ENCODE results near the gene PSMD3. TPM values are rescaled to one million over a fixed set of nuclear protein-coding genes. Genes with fewer than 3 reads are reported as not detected.
"Not testable (repeated sequence)": the region's sequence is repeated elsewhere in the genome, so short reads cannot be mapped to it uniquely, and the experiment has no call there.

PSMD3 gene
- total and polyA plus RNA-seq, 9 donors = 67.6 to 110 (median 94.3) TPM

DNA sequence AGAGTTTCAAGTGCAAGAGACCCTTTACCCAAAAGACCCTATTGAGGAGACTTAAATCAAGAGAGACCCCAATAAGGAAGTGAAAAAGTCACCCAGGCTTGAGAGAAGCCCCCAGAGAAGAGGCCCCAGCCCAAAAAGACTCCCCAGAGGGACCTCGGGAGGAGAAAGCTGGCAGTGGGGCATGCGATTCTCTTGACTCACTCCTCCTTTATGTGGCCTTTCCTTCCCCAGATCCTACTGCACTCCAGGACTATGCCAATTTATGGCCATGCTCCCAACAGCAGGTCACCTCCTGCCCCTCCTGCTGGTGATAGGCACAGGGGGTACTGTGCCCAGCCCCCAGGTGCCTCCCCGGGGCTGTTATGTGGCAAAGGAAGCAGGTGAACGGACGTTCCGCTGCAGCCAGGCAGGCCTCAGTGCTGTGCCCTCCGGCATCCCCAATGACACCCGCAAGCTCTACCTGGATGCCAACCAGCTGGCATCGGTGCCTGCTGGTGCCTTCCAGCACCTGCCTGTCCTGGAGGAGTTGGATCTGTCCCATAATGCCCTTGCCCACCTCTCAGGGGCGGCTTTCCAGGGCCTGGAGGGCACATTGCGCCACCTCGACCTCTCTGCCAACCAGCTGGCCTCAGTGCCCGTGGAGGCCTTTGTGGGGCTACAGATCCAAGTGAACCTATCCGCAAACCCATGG lies 36.8 kb upstream of the PSMD3 start:
- Histone ChIP-seq H3K4me3 (ENCODE audit: low read length) (no peak overlapping the region), H3K9me3 (replicated peaks; ENCODE audit: control insufficient read depth, low read depth, low read length) (no peaks in the 10 kb centered on the region), H3K4me1 (ENCODE audit: control insufficient read depth, insufficient read depth, low read length) (peaks cover 12% of the 10 kb centered on the region), H3K36me3 (ENCODE audit: control insufficient read depth, insufficient read depth, low read length) (no peaks in the 10 kb centered on the region), H3K27ac (ENCODE audit: low read length) (no peak overlapping the region), H3K27me3 (ENCODE audit: control insufficient read depth, insufficient read depth, low read length) (peaks cover 2% of the 10 kb centered on the region)
- WGBS (ENCODE audit: insufficient coverage) = 85% methylated on average over 13 of the region's 14 CpGs
- no peak for DNase-seq

DNA sequence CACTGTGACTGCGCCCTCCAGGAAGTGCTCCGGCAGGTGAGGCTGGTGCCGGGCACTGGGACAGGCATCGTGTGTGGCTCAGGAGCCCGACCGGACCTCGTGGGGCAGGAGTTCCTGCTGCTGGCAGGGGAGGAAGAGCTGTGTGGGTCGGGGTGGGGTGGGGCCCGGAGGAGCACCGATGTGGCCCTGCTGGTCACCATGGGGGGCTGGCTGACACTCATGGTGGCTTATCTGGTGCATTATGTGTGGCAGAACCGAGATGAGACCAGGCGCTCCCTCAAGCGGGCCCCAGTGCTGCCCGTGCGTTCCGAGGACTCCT lies 36.3 kb upstream of the PSMD3 start:
- H3K36me3 ChIP-seq (ENCODE audit: control insufficient read depth, insufficient read depth, low read length) = no peaks in the 10 kb centered on the region
- H3K4me1 ChIP-seq (ENCODE audit: control insufficient read depth, insufficient read depth, low read length) = peaks cover 10% of the 10 kb centered on the region
- H3K9me3 ChIP-seq (replicated peaks; ENCODE audit: control insufficient read depth, low read depth, low read length) = no peaks in the 10 kb centered on the region
- H3K27ac ChIP-seq (ENCODE audit: low read length) = no peak overlapping the region
- H3K4me3 ChIP-seq (ENCODE audit: low read length) = no peak overlapping the region
- H3K27me3 ChIP-seq (ENCODE audit: control insufficient read depth, insufficient read depth, low read length) = peaks cover 2% of the 10 kb centered on the region
- 80% methylated on average over 13 of the region's 16 CpGs for WGBS (ENCODE audit: insufficient coverage)
- no peak for DNase-seq

DNA sequence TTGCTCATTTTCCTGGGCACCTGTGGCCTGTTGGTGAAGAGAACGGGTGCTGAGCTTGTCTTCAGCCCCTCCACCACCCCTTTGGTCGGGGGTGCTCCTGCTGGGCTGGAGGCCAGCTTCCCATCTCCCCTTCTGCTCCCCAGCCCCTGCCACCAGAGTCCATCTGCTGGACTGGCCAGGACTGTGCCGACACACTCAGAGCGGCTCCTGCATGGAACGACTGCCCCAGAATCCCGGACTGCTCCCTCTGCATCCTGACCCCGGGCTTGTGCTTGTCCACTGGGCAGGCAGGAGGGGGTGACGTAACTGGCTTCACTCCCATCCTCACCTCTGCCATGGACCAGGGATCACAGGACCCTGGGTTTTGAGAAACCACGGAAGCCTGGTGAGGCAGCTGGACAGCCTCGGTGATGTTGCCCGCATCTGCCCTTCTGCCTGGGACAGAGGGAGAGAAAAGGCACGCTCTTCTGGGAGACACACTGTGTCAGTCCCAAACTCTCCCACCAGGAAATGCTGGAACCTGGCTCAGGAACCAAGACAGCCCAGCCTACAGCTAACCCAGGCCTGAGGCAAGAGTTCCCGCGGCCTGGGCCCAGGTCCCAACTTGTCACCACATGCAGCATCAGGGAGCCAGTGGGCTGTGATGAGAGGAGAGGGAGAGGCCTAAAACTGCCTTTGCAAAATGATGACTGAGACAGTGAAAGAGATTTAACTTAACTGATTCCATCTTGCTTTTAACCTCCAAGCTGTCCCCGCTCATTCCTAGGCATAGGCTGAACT lies 33.9 kb upstream of the PSMD3 start:
- H3K9me3 ChIP-seq (replicated peaks; ENCODE audit: control insufficient read depth, low read depth, low read length) = no peaks in the 10 kb centered on the region
- H3K4me3 ChIP-seq (ENCODE audit: low read length) = no peak overlapping the region
- H3K27me3 ChIP-seq (ENCODE audit: control insufficient read depth, insufficient read depth, low read length) = peaks cover 2% of the 10 kb centered on the region
- no peaks in the 10 kb centered on the region for H3K36me3 ChIP-seq (ENCODE audit: control insufficient read depth, insufficient read depth, low read length)
- H3K4me1 ChIP-seq (ENCODE audit: control insufficient read depth, insufficient read depth, low read length) = peaks cover 8% of the 10 kb centered on the region
- 64% methylated on average over 10 of the region's 15 CpGs for WGBS (ENCODE audit: insufficient coverage)
- DNase-seq = no peak
- H3K27ac ChIP-seq (ENCODE audit: low read length) = no peak overlapping the region

DNA sequence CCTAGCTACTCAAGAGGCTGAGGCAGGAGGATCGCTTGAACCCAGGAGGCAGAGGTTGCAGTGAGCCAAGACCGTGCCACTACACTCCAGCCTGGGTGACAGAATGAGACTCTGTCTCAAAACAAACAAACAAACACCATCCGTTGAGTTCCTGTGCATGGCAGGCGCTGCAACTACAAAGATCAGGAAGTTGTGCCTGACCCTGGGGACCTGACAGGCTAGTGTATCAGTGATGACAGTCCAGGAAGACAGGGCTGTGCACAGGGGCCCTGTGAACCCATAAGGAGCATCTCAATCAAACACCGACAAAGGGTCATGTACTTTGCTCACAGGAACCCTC lies 32.1 kb upstream of the PSMD3 start:
- H3K27me3 ChIP-seq (ENCODE audit: control insufficient read depth, insufficient read depth, low read length); H3K9me3 ChIP-seq (replicated peaks; ENCODE audit: control insufficient read depth, low read depth, low read length); H3K36me3 ChIP-seq (ENCODE audit: control insufficient read depth, insufficient read depth, low read length); DNase-seq; H3K4me3 ChIP-seq (ENCODE audit: low read length); H3K27ac ChIP-seq (ENCODE audit: low read length): not testable (repeated sequence)
- WGBS (ENCODE audit: insufficient coverage) = 91% methylated on average over 1 of the region's 5 CpGs
- H3K4me1 ChIP-seq (ENCODE audit: control insufficient read depth, insufficient read depth, low read length) = peaks cover 17% of the 10 kb centered on the region

DNA sequence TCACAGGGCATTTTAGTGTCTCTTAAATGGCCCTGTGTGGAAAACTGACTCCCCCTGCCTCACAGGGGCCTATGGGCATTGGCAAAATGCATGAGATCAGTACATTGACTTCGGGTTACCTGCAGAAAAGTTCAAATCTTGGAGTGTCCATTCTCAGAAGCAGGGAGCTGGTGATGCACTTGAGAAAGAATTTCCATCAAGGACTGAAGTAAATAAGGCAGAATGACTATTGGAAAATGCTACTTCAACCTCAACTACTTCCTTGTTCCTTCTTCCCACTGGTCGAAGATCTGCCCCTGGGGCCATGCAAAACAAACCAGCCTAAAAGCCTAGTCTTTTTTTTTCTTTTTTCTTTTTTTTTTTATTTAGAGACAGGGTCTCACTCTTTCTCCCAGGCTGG lies 31.6 kb upstream of the PSMD3 start:
- DNase-seq = no peak
- Histone ChIP-seq H3K27ac (ENCODE audit: low read length) (no peak overlapping the region), H3K36me3 (ENCODE audit: control insufficient read depth, insufficient read depth, low read length) (no peaks in the 10 kb centered on the region), H3K4me1 (ENCODE audit: control insufficient read depth, insufficient read depth, low read length) (peaks cover 20% of the 10 kb centered on the region), H3K9me3 (replicated peaks; ENCODE audit: control insufficient read depth, low read depth, low read length) (no peaks in the 10 kb centered on the region), H3K27me3 (ENCODE audit: control insufficient read depth, insufficient read depth, low read length) (no peaks in the 10 kb centered on the region), H3K4me3 (ENCODE audit: low read length) (no peak overlapping the region)
- no CpG with 5 or more reads among the region's 2 CpGs for WGBS (ENCODE audit: insufficient coverage)

DNA sequence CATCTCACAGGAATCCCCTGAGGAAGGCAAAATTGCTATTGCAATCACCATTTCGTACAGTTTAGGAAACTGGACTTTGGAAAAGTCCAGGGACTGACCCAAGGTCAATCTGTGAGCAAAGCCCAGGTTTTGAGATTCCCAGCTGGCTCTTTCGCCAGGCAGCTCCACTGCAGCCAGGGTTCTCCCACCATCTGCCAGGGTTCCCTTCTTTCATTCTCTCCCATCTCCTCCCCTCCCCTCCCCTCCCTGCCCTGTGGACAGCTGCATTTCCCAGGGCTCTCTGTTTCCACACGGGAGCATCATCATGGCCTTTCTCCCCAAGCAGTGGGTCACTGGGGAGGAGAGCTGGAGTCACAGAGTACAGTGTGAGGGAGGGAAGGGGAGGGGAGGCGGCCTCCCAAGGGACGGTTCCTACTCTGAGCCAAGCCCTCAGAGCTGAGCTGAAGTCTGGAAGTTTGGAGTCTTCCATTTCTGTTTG lies 29.7 kb upstream of the PSMD3 start:
- Histone ChIP-seq H3K27ac (ENCODE audit: low read length) (no peak overlapping the region), H3K27me3 (ENCODE audit: control insufficient read depth, insufficient read depth, low read length) (no peaks in the 10 kb centered on the region), H3K9me3 (replicated peaks; ENCODE audit: control insufficient read depth, low read depth, low read length) (no peaks in the 10 kb centered on the region), H3K4me1 (ENCODE audit: control insufficient read depth, insufficient read depth, low read length) (peaks cover 20% of the 10 kb centered on the region), H3K36me3 (ENCODE audit: control insufficient read depth, insufficient read depth, low read length) (no peaks in the 10 kb centered on the region), H3K4me3 (ENCODE audit: low read length) (no peak overlapping the region)
- 34% methylated on average over 2 of the region's 5 CpGs for WGBS (ENCODE audit: insufficient coverage)
- DNase-seq = peak; percentile 51

DNA sequence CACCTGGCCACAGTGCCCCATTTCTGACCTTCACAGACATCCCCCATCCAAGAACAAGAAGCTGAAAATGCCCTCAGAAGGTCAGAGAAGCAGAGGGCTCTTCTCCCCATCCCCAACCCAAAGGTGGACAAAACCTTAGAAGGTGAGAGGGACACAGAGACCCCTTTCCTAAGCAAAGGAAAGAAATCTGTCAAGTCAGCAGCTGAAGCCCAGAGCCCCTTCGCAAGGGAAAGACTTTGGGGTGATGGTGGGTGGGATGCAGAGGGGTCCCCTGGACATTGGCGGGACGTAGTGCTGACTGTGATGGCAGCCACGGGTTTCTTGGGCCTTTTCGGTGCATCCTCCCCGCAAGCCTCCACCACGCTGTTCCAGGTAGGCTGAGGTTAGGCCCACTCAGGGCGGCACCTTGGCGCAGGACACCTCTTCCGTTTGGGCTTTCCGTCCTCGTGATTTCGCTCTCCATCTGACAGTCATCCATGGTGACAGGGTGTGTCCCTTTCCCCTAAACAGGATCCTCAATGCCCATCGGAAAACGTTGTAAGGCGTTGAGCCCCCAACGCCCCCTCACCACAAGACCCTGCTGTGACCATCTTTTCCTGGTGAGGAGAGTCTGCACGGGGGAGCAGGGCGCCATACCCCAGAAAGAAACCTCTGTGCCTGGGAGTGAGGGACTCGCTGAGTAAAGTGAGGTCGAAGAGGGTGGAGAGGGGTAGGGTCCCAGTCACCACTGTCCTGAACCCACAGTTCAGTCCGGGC lies 28.5 kb upstream of the PSMD3 start:
- peaks cover 20% of the 10 kb centered on the region for H3K4me1 ChIP-seq (ENCODE audit: control insufficient read depth, insufficient read depth, low read length)
- DNase-seq = no peak
- H3K9me3 ChIP-seq (replicated peaks; ENCODE audit: control insufficient read depth, low read depth, low read length) = no peaks in the 10 kb centered on the region
- WGBS (ENCODE audit: insufficient coverage) = 65% methylated on average over 17 of the region's 22 CpGs
- no peaks in the 10 kb centered on the region for H3K27me3 ChIP-seq (ENCODE audit: control insufficient read depth, insufficient read depth, low read length)
- H3K27ac ChIP-seq (ENCODE audit: low read length) = peak overlapping the region; percentile 35
- H3K36me3 ChIP-seq (ENCODE audit: control insufficient read depth, insufficient read depth, low read length) = no peaks in the 10 kb centered on the region
- peak overlapping the region; percentile 46 for H3K4me3 ChIP-seq (ENCODE audit: low read length)

DNA sequence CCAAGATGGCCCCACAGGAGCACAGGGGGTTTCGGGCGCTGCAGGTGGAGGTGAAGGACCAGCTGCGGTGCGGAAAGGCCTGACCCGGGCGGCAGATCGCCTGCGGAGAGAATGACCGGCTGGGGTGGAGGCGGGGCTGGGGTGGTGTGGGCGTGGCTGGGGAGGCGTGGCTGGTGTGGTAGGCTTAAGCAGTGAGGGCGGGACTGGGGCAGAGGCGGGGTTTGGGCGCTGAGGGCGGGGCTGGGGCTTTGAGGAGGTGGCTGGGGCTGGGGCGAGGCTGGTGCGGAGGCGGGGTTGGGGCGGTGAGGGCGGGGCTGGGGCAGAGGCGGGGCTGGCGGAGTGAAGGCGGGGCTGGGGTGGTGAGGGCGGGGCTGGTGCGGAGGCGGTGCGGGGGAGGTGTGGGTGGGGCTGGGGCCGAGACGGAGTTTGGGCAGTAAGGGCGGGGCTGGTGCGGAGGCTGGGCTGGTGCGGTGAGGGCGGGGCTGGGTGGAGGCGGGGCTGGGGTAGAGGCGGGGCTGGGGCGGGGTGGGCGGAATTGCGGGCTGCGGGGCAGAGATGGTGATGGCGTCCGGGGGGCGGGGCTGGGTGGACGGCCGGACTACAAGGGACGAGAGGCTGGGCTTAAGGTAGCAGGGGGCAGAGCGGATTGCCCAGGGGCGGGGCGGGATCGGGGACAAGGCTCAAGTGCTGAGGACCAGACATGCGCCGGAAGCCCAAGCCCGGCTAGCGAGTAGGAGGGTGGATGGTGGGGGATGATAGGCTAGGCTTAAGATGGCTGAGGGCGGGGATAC lies 27.7 kb upstream of the PSMD3 start:
- DNase-seq = peak; percentile 96
- Histone ChIP-seq H3K4me1 (ENCODE audit: control insufficient read depth, insufficient read depth, low read length) (peaks cover 20% of the 10 kb centered on the region), H3K9me3 (replicated peaks; ENCODE audit: control insufficient read depth, low read depth, low read length) (no peaks in the 10 kb centered on the region), H3K27me3 (ENCODE audit: control insufficient read depth, insufficient read depth, low read length) (no peaks in the 10 kb centered on the region), H3K27ac (ENCODE audit: low read length) (peak overlapping the region; percentile 55), H3K4me3 (ENCODE audit: low read length) (peak overlapping the region; percentile 46), H3K36me3 (ENCODE audit: control insufficient read depth, insufficient read depth, low read length) (no peaks in the 10 kb centered on the region)
- WGBS (ENCODE audit: insufficient coverage) = 2% methylated on average over 24 of the region's 55 CpGs

DNA sequence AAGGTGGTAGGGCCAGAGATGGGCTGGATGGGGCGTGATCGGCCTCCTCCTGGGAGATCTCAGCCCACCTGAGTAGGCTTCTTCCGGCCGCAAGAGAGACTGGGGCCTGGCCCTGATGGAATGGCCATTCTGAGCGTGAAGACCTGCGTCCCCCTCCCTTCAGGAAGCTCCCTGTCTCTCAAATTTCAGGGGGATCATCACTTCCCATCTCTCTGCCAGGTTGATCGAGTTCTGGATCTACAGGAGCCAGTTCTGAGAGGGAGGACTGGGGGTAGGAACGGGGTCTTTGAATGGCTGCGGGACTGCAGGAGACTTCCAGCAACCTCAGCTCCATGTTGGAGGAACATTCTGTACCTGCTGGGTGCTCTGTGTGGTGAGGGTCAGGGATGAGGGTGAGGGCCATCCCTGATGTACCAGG lies 27.1 kb upstream of the PSMD3 start:
- Histone ChIP-seq H3K4me1 (ENCODE audit: control insufficient read depth, insufficient read depth, low read length) (peaks cover 20% of the 10 kb centered on the region), H3K27ac (ENCODE audit: low read length) (peak overlapping the region; percentile 55), H3K9me3 (replicated peaks; ENCODE audit: control insufficient read depth, low read depth, low read length) (no peaks in the 10 kb centered on the region), H3K4me3 (ENCODE audit: low read length) (peak overlapping the region; percentile 42), H3K36me3 (ENCODE audit: control insufficient read depth, insufficient read depth, low read length) (no peaks in the 10 kb centered on the region), H3K27me3 (ENCODE audit: control insufficient read depth, insufficient read depth, low read length) (no peaks in the 10 kb centered on the region)
- no peak for DNase-seq
- 20% methylated on average over 3 of the region's 9 CpGs for WGBS (ENCODE audit: insufficient coverage)

All from muscle of leg (tissue), 11 donors.